Measurements from ENCODE around the gene GXYLT2. TPM values are rescaled to one million over a fixed set of nuclear protein-coding genes. Genes with fewer than 3 reads are reported as not detected.
A peak's percentile ranks its signal among the peaks of the same experiment; 100 is the strongest.

Gene GXYLT2
- total and polyA plus RNA-seq, 3 donors from 2014 or later = 9.7 to 27.8 (median 17.6) TPM

DNA sequence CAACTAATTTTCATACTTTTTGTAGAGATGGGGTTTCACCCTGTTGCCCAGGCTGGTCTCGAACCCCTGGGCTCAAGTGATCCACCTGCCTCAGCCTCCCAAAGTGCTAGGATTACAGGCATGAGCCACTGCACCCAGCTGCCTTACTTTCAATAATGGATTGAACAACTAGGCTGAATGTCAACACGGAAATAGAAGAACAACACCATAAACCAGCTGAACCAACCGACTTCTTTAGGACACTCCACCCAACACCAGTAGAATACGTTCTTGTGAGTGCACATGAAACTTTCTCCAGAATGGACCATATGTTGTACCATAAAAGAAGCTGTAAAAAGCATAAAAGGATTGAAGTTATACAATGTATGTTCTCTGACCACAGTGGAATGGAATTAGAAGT lies 42.9 kb downstream of the GXYLT2 start:
- no peaks in the 10 kb centered on the region for H3K36me3 ChIP-seq (ENCODE audit: low read depth, missing control alignments)
- no peaks in the 10 kb centered on the region for H3K4me1 ChIP-seq
- DNase-seq = no peak
- TF ChIP-seq POLR2A (IDR thresholded peaks at IDR 0.05) = no peak
- TF ChIP-seq, protein P1, sequence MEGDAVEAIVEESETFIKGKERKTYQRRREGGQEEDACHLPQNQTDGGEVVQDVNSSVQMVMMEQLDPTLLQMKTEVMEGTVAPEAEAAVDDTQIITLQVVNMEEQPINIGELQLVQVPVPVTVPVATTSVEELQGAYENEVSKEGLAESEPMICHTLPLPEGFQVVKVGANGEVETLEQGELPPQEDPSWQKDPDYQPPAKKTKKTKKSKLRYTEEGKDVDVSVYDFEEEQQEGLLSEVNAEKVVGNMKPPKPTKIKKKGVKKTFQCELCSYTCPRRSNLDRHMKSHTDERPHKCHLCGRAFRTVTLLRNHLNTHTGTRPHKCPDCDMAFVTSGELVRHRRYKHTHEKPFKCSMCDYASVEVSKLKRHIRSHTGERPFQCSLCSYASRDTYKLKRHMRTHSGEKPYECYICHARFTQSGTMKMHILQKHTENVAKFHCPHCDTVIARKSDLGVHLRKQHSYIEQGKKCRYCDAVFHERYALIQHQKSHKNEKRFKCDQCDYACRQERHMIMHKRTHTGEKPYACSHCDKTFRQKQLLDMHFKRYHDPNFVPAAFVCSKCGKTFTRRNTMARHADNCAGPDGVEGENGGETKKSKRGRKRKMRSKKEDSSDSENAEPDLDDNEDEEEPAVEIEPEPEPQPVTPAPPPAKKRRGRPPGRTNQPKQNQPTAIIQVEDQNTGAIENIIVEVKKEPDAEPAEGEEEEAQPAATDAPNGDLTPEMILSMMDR (IDR thresholded peaks at IDR 0.05) = no peak
- H3K27ac ChIP-seq = no peak overlapping the region
- no peaks in the 10 kb centered on the region for H3K27me3 ChIP-seq
- 94% methylated on average over 4 of the region's 4 CpGs for WGBS, 2 donors
- intact Hi-C loops (cut with DNase I; ENCODE audit: low total_unique reads) = no loop called here
- H3K4me3 ChIP-seq = no peak overlapping the region
- H3K9me3 ChIP-seq = no peaks in the 10 kb centered on the region

- intact Hi-C loops (cut with DNase I; ENCODE audit: low total_unique reads) = no loop called here
- H3K9me3 ChIP-seq = no peaks in the 10 kb centered on the region
- H3K36me3 ChIP-seq (ENCODE audit: low read depth, missing control alignments) = no peaks in the 10 kb centered on the region
- no peak for TF ChIP-seq POLR2A (IDR thresholded peaks at IDR 0.05)
- TF ChIP-seq, protein P1 (IDR thresholded peaks at IDR 0.05) = no peak
- no peaks in the 10 kb centered on the region for H3K27me3 ChIP-seq
- no peak overlapping the region for H3K27ac ChIP-seq
- H3K4me3 ChIP-seq = no peak overlapping the region
- no peaks in the 10 kb centered on the region for H3K4me1 ChIP-seq
- DNase-seq = no peak
Measured at GRCh38 chr3:72932416-72932815, 44.6 kb downstream of the GXYLT2 start.

GRCh38 chr3:72938471-72939265 lies 50.8 kb downstream of the GXYLT2 start:
- Histone ChIP-seq H3K9me3 (no peaks in the 10 kb centered on the region), H3K4me1 (peaks cover 11% of the 10 kb centered on the region), H3K4me3 (no peak overlapping the region), H3K27me3 (no peaks in the 10 kb centered on the region), H3K27ac (peak overlapping the region; percentile 15 to 55), H3K36me3 (ENCODE audit: low read depth, missing control alignments) (no peaks in the 10 kb centered on the region)
- TF ChIP-seq POLR2A (IDR thresholded peaks at IDR 0.05) = no peak
- TF ChIP-seq, protein P1 (IDR thresholded peaks at IDR 0.05) = peak; percentile 69 to 82 (median 80)
- WGBS, 2 donors = 27 to 39% methylated on average over 5 of the region's 5 CpGs
- DNase-seq = peak; percentile 81
- intact Hi-C loops (cut with DNase I; ENCODE audit: low total_unique reads) = no loop called here

DNA sequence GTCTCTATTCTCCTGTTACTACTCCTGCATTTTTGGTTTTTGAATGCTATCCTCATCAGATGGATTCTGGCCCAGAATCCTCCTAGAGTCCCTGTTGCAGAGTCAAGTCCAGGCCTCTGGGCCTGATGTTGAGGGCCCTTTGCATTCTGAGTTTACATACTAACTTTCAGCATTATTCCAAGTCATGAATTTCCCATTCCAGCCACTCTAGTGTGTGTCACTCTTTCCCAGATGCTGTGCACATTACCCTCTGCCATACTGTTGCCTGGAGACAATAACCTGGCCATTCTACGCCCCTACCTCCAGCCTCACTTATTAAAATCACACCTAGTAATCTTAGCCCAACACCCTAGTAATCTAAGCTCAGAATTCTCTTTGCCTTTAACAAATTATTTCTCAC lies 53.4 kb downstream of the GXYLT2 start:
- Histone ChIP-seq H3K27me3 (no peaks in the 10 kb centered on the region), H3K27ac (no peak overlapping the region), H3K4me1 (peaks cover 11% of the 10 kb centered on the region), H3K4me3 (no peak overlapping the region), H3K9me3 (no peaks in the 10 kb centered on the region), H3K36me3 (ENCODE audit: low read depth, missing control alignments) (no peaks in the 10 kb centered on the region)
- 89 to 93% methylated on average over 1 of the region's 1 CpG for WGBS, 2 donors
- intact Hi-C loops (cut with DNase I; ENCODE audit: low total_unique reads) = no loop called here
- DNase-seq = no peak
- TF ChIP-seq, protein P1 (IDR thresholded peaks at IDR 0.05) = no peak
- no peak for TF ChIP-seq POLR2A (IDR thresholded peaks at IDR 0.05)

DNA sequence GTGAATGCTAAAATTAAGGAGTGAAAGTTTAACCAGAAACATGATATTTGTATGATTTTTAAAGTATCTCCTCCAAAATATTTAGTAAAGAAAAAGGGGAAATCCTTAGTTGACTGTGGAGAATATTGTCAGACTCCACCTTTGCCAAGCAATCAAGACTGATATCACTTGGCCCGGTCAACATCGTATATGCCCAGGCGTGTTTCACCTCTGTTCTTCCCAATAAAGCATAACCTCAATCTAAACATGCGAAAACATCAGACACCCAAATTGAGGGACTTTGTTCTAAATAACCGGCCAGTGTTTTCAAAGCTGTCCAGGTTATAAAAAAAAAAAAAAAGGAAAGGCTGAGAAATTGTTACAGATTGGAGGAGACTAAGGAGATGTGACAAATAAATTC lies 54.6 kb downstream of the GXYLT2 start:
- Histone ChIP-seq H3K4me1 (peaks cover 11% of the 10 kb centered on the region), H3K36me3 (ENCODE audit: low read depth, missing control alignments) (no peaks in the 10 kb centered on the region), H3K4me3 (no peak overlapping the region), H3K9me3 (no peaks in the 10 kb centered on the region), H3K27me3 (no peaks in the 10 kb centered on the region), H3K27ac (no peak overlapping the region)
- intact Hi-C loops (cut with DNase I; ENCODE audit: low total_unique reads) = no loop called here
- DNase-seq = no peak
- TF ChIP-seq, protein P1 (IDR thresholded peaks at IDR 0.05) = no peak
- no peak for TF ChIP-seq POLR2A (IDR thresholded peaks at IDR 0.05)
- WGBS, 2 donors = 89 to 90% methylated on average over 5 of the region's 5 CpGs
